Smooth muscle cell of the brain vasculature (primary cell): ENCODE measurements around the gene ADAM29.
"Not testable (repeated sequence)": the region's sequence is repeated elsewhere in the genome, so short reads cannot be mapped to it uniquely, and the experiment has no call there.

Source experiments
- DNase-seq: peaks from one replicate; pipeline ENCODE4 v3.0.0-alpha.2; 2012; ENCODE audit warnings: low read depth, low spot score

ADAM29 gene

GRCh38 chr4:174948826-174949225, 30.7 kb downstream of the ADAM29 start:
- no peak for DNase-seq

GRCh38 chr4:174972911-174973310, 54.8 kb downstream of the ADAM29 start:
- no peak for DNase-seq

- DNase-seq: no peak
Measured at GRCh38 chr4:174973336-174973735, 55.2 kb downstream of the ADAM29 start.

- no peak for DNase-seq
Measured at GRCh38 chr4:174983128-174983750, 65.1 kb downstream of the ADAM29 start.

- not testable (repeated sequence) for DNase-seq
Measured at GRCh38 chr4:174983870-174984269, 65.7 kb downstream of the ADAM29 start.

GRCh38 chr4:174989791-174990190, 71.6 kb downstream of the ADAM29 start:
- DNase-seq: no peak

GRCh38 chr4:174993916-174994315, 75.8 kb downstream of the ADAM29 start:
- no peak for DNase-seq

- DNase-seq: no peak
Measured at GRCh38 chr4:174996079-174996478, 77.9 kb downstream of the ADAM29 start.

GRCh38 chr4:174999407-174999806, 81.2 kb downstream of the ADAM29 start:
- DNase-seq: peak; percentile 10

- no peak for DNase-seq
Measured at GRCh38 chr4:175017751-175018150, 99.6 kb downstream of the ADAM29 start.

- not testable (repeated sequence) for DNase-seq
Measured at GRCh38 chr4:175019447-175019846, 101.3 kb downstream of the ADAM29 start.
